ENCODE measurements around the gene IMMP2L. TPM values are rescaled to one million over a fixed set of nuclear protein-coding genes. Genes with fewer than 3 reads are reported as not detected.

The IMMP2L gene
- total RNA-seq, 2 donors from 2014 or later = 10.9 to 12.7 TPM

DNA sequence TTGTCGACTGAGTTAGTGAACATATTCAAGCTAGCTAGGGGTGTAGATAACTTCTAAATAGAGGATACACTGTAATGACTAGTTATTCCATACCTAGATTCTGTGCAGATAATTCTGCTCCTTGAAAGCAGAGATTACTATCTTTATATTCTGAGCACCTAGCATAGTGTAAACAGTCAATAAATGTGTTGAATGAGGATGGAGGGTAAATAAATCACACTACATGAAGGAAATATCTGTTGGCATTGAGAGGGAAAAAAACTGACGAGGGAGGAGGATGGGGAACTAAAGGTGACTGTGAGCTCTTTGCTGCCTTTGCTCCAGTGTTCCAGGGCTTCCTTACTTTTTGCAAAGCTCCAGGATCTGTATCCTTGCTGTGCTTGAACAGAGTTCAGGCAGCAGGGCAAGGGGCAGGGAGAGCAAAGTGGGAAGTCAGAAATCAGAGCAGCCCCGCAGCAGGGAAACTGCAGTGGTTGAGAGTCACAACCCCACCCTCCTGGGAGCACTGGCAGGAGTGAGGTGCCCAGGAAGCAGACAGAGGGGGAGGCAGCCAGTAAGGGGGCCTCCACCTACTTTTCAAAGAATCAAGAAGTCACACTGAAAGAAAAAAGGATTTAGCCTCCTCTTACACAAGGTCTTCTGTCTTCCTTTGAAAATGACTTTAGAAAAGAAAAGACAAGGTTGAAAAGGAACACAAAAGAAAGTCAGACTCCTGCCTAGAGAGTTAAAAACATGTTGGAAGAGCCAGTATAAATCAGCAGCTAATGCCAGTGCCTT is 543.1 kb downstream of the IMMP2L start:
- H3K9me3 Mint-ChIP-seq = peaks cover 2% of the 10 kb centered on the region
- H3K36me3 Mint-ChIP-seq = no peaks in the 10 kb centered on the region
- H3K27ac Mint-ChIP-seq = no peak overlapping the region
- H3K4me3 Mint-ChIP-seq = no peak overlapping the region
- DNase-seq (ENCODE audit: low spot score) = no peak
- no peaks in the 10 kb centered on the region for H3K27me3 Mint-ChIP-seq
- peaks cover 12 to 22% of the 10 kb centered on the region in 2 donors for H3K4me1 Mint-ChIP-seq (ENCODE audit: low read depth in 2 of 2)
- ATAC-seq = no peak

DNA sequence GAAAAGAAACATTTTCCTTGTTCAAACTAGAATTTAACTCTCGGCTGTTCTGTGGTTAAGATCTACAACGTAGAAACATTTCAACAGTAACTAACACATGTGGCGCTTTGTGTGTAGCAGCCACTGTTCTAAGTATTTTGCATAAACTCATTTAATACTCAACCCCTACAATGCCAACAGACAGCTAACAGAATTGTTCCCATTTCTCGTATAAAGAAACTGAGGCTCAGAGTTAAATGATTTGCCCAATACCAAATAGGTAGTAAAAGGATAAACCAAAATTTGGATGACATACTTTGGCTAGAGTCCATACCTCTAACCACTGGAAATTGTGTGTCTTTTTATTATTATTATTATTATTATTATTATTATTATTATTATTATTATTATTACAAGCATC is 543.8 kb downstream of the IMMP2L start:
- H3K27me3 Mint-ChIP-seq = no peaks in the 10 kb centered on the region
- DNase-seq (ENCODE audit: low spot score) (no peak), ATAC-seq (no peak)
- peaks cover 2% of the 10 kb centered on the region for H3K9me3 Mint-ChIP-seq
- H3K27ac Mint-ChIP-seq = no peak overlapping the region
- H3K4me3 Mint-ChIP-seq = no peak overlapping the region
- peaks cover 13 to 23% of the 10 kb centered on the region in 2 donors for H3K4me1 Mint-ChIP-seq (ENCODE audit: low read depth in 2 of 2)
- H3K36me3 Mint-ChIP-seq = no peaks in the 10 kb centered on the region

DNA sequence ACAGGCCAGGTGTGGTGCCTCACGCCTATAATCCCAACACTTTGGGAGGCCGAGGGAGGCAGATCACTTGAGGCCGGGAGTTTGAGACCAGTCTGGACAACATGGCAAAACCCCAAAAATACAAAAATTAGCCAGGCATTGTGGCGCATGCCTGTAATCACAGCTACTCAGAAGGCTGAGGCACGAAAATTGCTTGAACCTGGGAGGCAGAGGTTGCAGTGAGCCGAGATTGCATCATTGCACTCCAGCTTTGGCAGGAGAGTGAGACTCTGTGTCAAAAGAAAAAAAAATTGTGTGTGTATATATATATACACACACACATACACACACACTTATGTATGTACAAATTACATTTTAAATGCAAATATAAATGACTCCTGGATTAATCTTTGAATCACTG is 548.2 kb downstream of the IMMP2L start:
- no peak for DNase-seq (ENCODE audit: low spot score)

DNA sequence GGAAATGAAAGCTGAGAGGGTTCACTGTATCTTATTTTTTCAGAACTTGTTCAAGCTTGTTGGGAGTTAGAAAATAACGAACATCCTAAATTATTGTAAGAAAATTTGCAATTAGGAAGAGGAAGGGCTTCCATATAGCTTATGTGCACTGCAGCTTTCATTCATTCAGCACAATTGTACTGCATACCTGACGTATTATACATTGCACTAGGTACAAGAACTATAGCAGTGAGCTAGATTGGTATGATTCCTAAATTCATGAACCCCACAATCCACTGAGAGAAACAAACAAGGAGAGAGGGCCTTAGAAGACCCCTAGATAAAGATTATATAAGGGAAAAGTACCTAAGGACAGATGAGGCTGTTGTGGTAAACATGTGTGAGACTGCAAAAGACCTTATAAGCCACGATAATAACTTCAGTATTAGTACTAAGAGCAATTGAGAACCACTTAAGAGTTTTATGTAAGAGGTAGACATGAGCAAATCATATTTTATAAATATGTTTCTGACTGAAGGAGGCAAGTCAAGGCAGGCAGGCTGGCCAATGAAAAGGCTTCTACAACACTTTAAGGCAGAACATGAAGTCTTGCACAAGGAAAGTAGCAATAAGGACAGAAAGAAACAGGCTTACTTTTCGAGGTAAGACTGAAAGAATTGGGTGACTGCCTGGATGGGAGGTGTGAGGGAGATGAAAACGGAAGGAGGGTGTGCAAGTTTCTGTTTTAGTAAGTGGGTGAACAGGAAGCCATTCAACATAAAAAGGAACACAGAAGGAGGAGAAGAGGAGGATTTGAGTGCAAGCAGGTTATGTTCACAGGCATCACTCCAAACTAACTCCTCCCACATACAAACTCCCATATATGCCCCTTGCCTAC is 549.3 kb downstream of the IMMP2L start:
- peak; percentile 73 for DNase-seq (ENCODE audit: low spot score)

More for the DNA sequence above, 548.2 kb downstream of the IMMP2L start:
- H3K36me3 Mint-ChIP-seq = no peaks in the 10 kb centered on the region
- H3K4me1 Mint-ChIP-seq (ENCODE audit: low read depth in 2 of 2) = peaks cover 26 to 49% of the 10 kb centered on the region in 2 donors
- H3K27me3 Mint-ChIP-seq = no peaks in the 10 kb centered on the region
- peak overlapping the region; percentile 85 for H3K4me3 Mint-ChIP-seq
- peak overlapping the region; percentile 75 to 85 for H3K27ac Mint-ChIP-seq
- H3K9me3 Mint-ChIP-seq = peaks cover 2% of the 10 kb centered on the region
- ATAC-seq = no peak

DNA sequence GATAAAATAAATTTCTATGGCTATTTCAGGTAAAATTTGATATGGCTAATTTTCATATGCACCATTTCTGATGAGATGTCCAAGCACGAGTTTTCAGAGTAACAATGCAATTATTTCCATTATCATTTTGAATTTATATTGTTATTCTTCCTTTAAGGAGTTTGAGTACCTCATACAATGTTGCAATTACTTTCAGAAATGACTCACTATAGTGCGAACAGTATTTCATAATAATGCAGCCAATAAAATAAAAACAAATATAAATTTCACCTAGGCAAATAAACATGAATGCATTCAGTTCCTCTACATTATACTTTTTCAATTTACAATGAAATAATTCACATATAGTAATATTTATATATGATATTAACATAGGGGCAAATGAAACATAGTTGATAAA is 550.1 kb downstream of the IMMP2L start:
- peak overlapping the region; percentile 85 for H3K4me3 Mint-ChIP-seq
- no peaks in the 10 kb centered on the region for H3K9me3 Mint-ChIP-seq
- no peak for DNase-seq (ENCODE audit: low spot score)
- peaks cover 23 to 45% of the 10 kb centered on the region in 2 donors for H3K4me1 Mint-ChIP-seq (ENCODE audit: low read depth in 2 of 2)
- ATAC-seq = no peak
- peak overlapping the region; percentile 82 to 85 for H3K27ac Mint-ChIP-seq
- no peaks in the 10 kb centered on the region for H3K36me3 Mint-ChIP-seq
- no peaks in the 10 kb centered on the region for H3K27me3 Mint-ChIP-seq

More for the DNA sequence above, 549.3 kb downstream of the IMMP2L start:
- H3K4me3 Mint-ChIP-seq = peak overlapping the region; percentile 85
- H3K27ac Mint-ChIP-seq = peak overlapping the region; percentile 75 to 85
- no peaks in the 10 kb centered on the region for H3K36me3 Mint-ChIP-seq
- no peaks in the 10 kb centered on the region for H3K9me3 Mint-ChIP-seq
- ATAC-seq = peak; percentile 79 to 88
- no peaks in the 10 kb centered on the region for H3K27me3 Mint-ChIP-seq
- peaks cover 23 to 45% of the 10 kb centered on the region in 2 donors for H3K4me1 Mint-ChIP-seq (ENCODE audit: low read depth in 2 of 2)

DNA sequence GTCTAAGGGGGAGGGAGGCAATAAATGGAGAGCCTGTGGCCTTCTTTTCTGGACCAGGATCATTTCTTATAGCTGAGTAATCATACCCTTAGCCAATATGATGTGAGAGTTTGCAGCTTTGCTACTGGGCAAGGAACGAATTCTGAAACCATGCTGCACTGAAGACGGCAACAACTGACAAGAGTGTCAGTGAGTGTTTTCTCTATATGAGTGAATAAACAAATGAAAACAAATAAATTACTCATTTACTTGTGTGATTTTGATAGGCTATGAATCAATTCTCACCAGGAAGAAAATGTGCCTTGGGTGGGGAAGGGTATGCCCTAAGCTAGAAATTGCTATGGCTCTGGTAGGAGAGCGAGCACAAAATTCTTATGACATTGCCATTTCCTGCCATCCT is 550.8 kb downstream of the IMMP2L start:
- H3K27me3 Mint-ChIP-seq = no peaks in the 10 kb centered on the region
- H3K27ac Mint-ChIP-seq = peak overlapping the region; percentile 82 to 85
- DNase-seq (ENCODE audit: low spot score) (no peak), ATAC-seq (peak; percentile 77 to 88)
- H3K4me3 Mint-ChIP-seq = peak overlapping the region; percentile 85
- peaks cover 23 to 45% of the 10 kb centered on the region in 2 donors for H3K4me1 Mint-ChIP-seq (ENCODE audit: low read depth in 2 of 2)
- H3K9me3 Mint-ChIP-seq = no peaks in the 10 kb centered on the region
- no peaks in the 10 kb centered on the region for H3K36me3 Mint-ChIP-seq

DNA sequence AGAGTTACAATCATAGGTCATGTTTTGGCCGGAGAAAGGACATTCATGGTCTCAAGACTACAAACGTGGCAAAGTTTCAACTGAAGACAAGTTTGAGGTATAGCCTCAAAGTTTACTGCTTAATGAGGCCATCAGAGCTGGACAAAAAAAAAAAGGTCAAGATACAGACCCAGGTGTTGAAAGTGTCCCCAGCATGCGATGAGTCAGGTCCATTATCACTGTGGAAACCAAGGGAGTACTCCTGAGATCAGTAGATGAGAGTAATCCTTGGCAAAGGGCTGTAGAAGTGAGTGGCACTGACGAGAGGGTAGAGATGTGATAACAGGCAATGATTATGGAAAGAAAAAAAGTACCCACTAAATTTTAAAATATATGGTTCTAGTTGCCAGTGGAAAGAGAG is 551.5 kb downstream of the IMMP2L start:
- peak overlapping the region; percentile 82 to 85 for H3K27ac Mint-ChIP-seq
- no peaks in the 10 kb centered on the region for H3K27me3 Mint-ChIP-seq
- H3K4me3 Mint-ChIP-seq = peak overlapping the region; percentile 85
- peak in 1 of 2 donors; percentile 47 for ATAC-seq
- peaks cover 23 to 45% of the 10 kb centered on the region in 2 donors for H3K4me1 Mint-ChIP-seq (ENCODE audit: low read depth in 2 of 2)
- no peak for DNase-seq (ENCODE audit: low spot score)
- H3K36me3 Mint-ChIP-seq = no peaks in the 10 kb centered on the region
- no peaks in the 10 kb centered on the region for H3K9me3 Mint-ChIP-seq

DNA sequence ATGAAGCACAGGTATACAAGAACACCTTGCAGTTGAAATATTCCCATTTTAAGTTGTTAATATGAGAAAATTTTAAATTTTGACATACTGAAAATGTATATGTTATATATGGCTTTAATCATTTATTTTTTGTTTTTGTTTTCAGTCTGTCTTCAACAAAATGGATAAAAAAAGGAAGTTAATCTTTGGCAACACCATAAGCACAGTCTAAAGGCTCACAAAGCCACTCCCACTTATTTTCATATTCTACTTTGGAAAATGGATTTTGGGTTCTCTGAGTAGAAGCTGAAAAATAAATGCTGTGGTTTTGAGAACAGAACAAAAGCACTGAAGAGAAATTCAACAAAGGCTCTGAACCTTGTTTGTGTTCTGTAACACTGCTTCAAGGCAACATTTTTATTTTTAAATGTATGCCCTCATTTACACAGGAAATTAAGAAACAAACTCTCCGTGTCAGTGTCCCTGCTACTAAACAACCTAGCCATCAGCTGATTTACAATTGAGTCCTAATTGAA is 552.7 kb downstream of the IMMP2L start:
- Mint-ChIP-seq H3K27ac (peak overlapping the region; percentile 82 to 85), H3K9me3 (no peaks in the 10 kb centered on the region), H3K27me3 (no peaks in the 10 kb centered on the region), H3K4me3 (no peak overlapping the region), H3K36me3 (no peaks in the 10 kb centered on the region), H3K4me1 (ENCODE audit: low read depth in 2 of 2) (peaks cover 21 to 42% of the 10 kb centered on the region in 2 donors)
- no peak for DNase-seq (ENCODE audit: low spot score)
- no peak for ATAC-seq

DNA sequence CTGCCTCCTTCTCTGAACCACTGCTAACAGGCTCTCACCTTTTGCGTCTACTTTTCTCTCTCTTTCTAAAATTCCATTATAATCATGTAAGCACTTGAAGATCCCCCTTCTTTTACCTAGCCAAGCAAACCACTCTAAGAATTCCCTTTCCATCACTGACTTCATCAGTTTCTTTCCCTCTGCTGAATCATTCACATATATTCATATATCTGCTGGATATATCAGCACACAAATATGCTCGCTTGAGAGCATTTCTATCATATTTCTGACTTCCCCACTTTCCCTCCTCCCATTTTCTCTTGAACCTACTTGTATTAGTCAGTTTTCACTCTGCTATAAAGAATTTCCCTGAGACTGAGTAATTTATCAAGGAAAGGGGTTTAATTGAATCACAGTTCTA is 555.6 kb downstream of the IMMP2L start:
- ATAC-seq (no peak), DNase-seq (ENCODE audit: low spot score) (no peak)
- Mint-ChIP-seq H3K4me3 (no peak overlapping the region), H3K27ac (no peak overlapping the region), H3K36me3 (no peaks in the 10 kb centered on the region), H3K4me1 (ENCODE audit: low read depth in 2 of 2) (peaks cover 12 to 26% of the 10 kb centered on the region in 2 donors), H3K27me3 (no peaks in the 10 kb centered on the region), H3K9me3 (peaks cover 5% of the 10 kb centered on the region)

DNA sequence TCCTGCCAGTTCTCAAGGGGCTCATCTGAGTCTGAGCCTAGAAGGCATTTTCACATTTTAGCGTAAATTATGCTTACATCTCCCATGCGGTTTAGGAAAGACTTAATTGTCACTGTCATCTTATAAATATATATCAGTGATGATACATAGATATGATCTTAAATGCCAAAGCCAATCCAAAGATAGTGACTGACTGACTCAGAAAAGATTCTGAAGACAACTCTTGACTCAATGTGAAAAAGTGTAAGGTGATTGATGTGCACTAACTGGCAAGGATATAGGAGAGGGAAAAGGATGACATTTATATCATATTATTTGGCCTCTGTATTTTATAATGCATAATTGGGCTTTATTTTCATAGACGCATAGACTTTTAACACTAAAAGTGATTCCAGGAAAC is 556.3 kb downstream of the IMMP2L start:
- Mint-ChIP-seq H3K4me1 (ENCODE audit: low read depth in 2 of 2) (peaks cover 12 to 20% of the 10 kb centered on the region in 2 donors), H3K27me3 (no peaks in the 10 kb centered on the region), H3K4me3 (no peak overlapping the region), H3K27ac (no peak overlapping the region), H3K9me3 (peaks cover 5% of the 10 kb centered on the region), H3K36me3 (no peaks in the 10 kb centered on the region)
- DNase-seq (ENCODE audit: low spot score) = no peak
- no peak for ATAC-seq

DNA sequence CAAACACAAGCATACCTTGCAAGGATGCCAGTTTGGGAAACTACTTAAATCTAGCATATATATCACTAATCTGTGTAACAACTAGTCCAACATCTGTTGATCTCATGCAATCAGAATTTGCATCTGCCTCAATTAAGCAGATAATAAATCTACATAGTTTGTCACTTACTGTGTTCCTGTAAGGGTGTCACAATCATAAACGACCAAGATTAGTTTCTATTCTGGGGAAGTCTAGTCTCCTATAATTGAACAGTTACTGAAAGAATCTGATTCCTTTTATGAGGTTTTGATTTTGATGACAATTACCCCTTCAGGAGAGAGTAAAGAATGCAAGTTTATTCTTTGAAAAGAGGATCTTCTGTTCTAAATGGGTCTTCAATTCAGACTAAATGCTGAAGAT is 556.8 kb downstream of the IMMP2L start:
- Mint-ChIP-seq H3K9me3 (peaks cover 5% of the 10 kb centered on the region), H3K27me3 (no peaks in the 10 kb centered on the region), H3K4me3 (no peak overlapping the region), H3K4me1 (ENCODE audit: low read depth in 2 of 2) (peaks cover 7 to 14% of the 10 kb centered on the region in 2 donors), H3K27ac (no peak overlapping the region), H3K36me3 (no peaks in the 10 kb centered on the region)
- DNase-seq (ENCODE audit: low spot score) (no peak), ATAC-seq (peak in 1 of 2 donors; percentile 48)

DNA sequence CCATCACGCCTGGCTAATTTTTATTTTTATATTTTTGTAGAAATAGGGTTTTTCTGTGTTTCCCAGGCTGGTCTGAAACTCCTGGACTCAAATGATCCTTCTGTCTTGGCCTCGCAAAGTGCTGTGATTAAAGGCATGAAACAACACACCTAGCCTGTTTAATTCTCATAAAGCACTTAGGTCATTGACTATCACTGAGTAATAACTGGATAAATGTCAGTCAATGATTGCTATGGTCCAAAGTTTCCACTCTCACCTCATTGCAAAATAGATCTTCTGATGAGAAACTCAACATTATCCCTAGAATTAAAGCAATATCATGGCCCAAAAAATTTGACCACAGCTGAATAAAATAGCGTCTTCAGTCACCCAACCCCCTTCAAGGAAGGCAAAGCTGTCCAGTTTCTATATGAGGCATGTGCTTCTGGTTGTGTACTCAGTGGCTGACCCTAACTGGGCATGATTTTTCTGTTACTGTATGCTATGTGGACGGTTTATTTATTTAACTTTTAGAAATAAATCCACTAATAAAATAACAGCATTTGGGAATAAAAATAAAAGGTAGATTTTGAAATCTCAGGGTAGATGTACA is 557.9 kb downstream of the IMMP2L start:
- DNase-seq (ENCODE audit: low spot score) = no peak
- H3K9me3 Mint-ChIP-seq = peaks cover 5% of the 10 kb centered on the region
- H3K27ac Mint-ChIP-seq = peak overlapping the region in 1 of 2 donors; percentile 28
- no peaks in the 10 kb centered on the region for H3K27me3 Mint-ChIP-seq
- peaks cover 7 to 10% of the 10 kb centered on the region in 2 donors for H3K4me1 Mint-ChIP-seq (ENCODE audit: low read depth in 2 of 2)
- H3K4me3 Mint-ChIP-seq = peak overlapping the region; percentile 35
- peaks cover 7% of the 10 kb centered on the region for H3K36me3 Mint-ChIP-seq
- peak; percentile 78 to 87 for ATAC-seq

DNA sequence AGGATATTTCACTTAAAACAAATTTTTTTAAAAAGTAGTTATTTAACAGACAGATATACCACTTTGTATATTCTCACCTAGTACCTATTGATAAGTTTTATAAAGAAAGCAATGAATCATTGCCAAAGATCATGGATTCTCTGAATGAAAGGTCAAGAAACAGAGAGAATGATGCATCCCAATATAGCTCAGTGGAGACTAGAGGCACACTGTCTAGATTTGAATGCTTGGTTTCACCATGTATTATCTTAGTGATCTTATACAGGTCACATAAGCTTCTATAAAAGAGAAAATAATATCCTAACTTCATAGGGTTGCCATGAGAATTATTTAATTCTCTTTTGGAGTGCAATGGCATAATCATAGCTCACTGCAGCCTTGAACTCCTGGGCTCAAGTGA is 558.4 kb downstream of the IMMP2L start:
- peaks cover 7 to 10% of the 10 kb centered on the region in 2 donors for H3K4me1 Mint-ChIP-seq (ENCODE audit: low read depth in 2 of 2)
- H3K36me3 Mint-ChIP-seq = peaks cover 9% of the 10 kb centered on the region
- no peaks in the 10 kb centered on the region for H3K27me3 Mint-ChIP-seq
- DNase-seq (ENCODE audit: low spot score) = no peak
- H3K9me3 Mint-ChIP-seq = peaks cover 5% of the 10 kb centered on the region
- ATAC-seq = peak; percentile 39 to 41
- peak overlapping the region in 1 of 2 donors; percentile 28 for H3K27ac Mint-ChIP-seq
- H3K4me3 Mint-ChIP-seq = no peak overlapping the region
